ENCODE data around the gene OSBPL10.

The OSBPL10 gene

DNA sequence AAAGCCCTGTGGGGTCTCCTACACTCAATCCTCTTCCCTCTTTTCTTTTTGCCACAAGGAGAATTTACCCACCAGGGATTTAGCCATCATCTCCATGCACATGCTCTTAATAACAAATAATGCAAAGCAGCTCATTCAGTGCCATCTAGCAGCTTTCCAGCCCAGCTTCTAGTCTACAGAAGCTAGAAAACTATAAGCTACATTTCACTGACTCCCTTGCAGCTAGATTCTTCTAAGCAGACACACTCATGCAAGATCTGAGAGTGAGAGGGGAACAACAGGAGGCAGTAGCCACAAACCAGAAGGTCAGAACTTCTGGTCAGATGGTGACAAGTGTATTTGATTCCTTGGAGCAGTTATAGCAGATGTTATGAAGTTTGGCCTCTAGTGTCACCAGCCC lies 25.5 kb downstream of the OSBPL10 start:
- DNase-seq = no peak

DNA sequence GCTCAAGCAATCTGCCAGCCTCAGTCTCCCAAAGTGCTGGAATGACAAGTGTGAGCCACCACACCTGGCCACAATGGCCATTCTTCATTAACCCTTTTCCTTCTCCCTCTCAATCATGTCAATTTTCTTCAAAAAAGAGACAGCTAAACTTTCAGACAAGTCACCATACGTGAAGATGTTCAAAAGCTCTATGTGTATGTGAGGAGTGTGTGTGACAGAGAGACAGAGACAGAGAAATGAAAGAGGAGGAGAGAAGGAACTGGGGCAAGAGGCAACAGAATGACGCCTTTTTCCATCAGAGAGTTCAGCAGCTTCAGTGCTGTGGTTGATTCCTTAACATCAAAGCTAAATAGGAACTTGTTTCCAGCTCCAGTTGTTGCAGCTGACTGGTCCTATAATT lies 27.4 kb downstream of the OSBPL10 start:
- DNase-seq = no peak

DNA sequence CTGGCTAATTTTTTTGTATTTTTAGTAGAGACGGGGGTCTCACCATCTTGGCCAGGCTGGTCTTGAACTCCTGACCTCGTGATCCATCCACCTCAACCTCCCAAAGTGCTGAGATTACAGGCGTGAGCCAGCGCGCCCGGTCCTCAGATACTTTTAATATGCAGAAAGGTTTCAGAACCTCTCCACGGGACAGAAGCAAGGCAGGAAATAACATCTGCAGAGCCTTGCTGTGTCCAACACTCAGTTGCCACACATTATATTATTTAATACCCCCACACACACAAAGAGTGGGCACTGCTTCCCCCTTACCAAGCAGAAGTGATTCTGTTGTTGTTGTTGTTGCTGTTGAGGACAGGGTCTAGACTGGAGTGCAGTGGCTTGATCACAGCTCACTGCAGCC lies 28.0 kb downstream of the OSBPL10 start:
- no peak for DNase-seq

DNA sequence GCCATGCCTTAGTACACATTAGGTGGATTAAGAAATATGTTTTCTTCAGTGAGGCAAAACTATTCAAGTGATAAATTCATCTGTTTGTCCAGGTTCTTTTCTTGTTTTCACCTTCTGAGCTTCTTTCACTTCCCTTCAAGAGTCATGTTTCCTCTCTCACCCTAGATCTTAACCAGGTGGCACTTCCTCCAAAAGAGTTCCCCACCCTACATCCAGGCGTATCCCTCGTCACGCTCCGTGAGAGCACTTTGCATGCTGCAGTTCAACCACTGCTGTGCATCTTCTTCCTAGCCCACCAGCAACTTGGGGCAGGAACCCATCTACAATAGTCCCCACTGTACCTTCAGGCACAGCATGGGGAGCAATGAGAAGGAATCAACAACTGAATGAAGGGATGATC lies 28.9 kb downstream of the OSBPL10 start:
- no peak for DNase-seq

DNA sequence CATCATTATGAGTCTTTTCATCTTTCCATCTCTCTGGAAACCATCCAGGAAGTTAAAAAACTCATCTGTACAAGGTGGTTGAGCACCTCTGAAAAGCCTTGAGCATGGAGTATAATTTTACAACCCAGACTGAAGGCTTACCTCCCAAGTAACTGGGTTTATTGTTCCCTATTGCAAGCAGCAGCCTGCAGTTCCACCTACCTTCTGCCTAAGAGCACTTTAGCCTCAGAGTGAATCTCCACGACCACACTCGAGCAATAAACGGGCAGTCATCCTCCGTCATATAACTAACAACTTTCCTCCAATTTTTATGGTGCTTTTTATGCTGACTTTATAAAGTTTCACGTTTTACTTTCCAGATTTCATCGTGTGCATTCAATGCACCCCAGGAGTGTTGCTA lies 32.8 kb downstream of the OSBPL10 start:
- no peak for DNase-seq

DNA sequence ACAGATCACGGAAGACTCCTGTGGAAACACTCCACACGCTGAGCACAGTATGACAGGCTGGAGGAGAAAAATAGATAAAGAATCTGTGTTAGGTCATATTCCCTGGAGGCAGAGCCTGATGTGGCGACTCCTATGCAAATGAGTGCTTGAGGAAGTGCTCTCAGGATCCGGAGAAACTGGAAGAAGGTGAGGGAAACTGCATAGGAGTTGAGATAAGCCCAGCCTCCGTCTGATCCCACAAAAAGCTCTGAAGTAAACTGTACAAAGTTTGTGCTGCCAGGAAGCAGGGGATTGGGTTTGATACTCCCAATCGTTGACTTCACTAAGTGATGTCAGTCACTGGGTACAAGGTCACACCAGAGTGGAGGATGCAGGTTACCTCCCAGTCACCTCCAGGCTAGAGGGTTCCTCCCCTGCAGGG lies 33.4 kb downstream of the OSBPL10 start:
- DNase-seq = no peak

DNA sequence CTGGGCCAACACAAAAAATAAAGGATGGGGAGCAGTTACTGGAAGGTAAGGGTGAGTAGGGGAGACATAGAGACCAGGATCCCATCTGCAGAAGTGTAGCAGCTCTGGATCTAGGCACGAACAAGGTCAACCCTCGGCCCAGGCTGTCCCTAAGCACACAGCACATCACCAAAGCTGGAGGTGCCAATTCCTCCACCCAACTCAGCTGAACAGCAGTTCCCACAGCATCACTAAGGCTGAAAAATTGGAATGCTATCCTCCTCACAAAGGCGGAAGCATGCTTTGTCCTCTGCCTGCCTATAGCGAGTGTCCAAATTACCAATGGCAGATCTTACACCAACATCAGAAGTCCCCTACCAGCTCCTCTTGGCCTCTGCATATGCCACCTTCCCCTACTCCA lies 33.9 kb downstream of the OSBPL10 start:
- no peak for DNase-seq

DNA sequence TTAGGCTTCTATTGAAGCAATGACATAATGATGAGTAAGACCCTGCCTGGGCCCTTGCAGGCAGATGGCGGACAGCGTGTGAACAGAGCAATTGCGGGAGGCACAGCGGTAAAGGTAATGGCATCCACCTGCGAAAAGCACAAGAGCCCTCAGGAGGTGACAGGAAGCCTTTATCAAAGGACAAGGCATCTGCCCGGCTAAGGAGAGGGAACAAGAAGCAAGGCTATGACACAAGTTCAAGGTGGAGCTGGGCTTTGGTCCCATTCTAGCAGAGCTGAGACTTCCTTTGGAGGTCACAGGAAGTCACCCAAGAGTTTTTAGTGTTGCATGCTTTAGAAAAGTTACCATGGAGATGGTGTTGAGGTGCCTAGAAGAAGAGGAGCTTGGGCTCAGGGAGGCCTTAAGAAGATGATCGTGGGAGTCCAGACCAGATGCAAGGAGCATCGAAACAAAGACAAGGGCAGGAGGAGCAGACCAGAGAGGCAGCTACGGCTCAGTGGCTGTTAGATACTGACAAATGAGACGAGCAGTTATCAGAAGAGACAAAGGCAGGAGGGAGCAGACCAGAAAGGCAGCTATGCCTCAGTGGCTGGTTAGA lies 34.5 kb downstream of the OSBPL10 start:
- no peak for DNase-seq

DNA sequence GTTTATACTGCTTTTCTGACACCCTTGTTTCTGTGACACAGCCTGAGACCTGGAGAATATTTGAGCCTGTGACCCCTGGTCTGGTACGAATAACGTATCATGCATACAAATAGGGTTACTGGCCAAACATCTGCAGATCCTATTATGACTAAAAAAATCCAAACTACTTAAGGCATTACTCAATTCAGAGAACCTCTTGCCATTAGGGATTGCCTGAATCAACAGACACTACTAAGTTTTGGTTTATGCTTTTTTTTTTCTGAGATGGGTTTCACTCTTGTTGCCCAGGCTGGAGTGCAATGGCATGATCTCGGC lies 35.4 kb downstream of the OSBPL10 start:
- DNase-seq = no peak

DNA sequence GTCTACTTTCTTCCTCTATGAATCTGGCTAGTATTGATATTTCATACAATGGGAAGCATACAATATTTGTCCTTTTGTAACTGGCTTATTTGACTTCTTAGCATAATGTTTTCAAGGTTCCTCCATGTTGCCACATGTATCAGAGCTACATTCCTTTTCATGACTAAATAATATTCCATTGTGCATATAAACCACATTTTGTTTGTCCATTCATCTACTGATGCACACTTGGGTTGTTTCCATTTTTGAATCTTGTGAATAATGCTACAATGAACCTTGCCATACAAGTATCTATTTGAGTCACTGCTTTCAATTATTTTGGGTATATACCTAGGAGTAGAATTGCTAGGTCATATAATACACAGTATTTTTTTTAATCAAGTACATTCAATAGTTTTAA lies 38.0 kb downstream of the OSBPL10 start:
- DNase-seq = no peak

DNA sequence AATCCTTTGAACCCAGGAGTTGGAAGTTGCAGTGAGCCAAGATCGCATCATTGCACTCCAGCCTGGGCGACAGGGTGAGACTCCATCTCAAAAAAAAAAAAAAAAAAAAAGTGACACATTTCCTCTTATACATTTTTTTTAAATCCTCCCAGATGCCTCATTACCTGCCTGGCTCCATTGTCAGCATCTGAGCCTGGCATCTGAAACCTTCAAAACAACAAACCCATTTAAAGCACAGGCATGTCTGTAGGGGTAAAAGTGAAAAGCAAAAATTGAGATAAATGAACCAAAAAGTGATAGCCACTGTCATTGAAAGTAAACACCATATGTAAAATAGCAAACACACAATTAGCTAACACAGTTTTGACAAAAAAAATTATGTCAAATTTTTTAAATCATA lies 38.6 kb downstream of the OSBPL10 start:
- DNase-seq = no peak

DNA sequence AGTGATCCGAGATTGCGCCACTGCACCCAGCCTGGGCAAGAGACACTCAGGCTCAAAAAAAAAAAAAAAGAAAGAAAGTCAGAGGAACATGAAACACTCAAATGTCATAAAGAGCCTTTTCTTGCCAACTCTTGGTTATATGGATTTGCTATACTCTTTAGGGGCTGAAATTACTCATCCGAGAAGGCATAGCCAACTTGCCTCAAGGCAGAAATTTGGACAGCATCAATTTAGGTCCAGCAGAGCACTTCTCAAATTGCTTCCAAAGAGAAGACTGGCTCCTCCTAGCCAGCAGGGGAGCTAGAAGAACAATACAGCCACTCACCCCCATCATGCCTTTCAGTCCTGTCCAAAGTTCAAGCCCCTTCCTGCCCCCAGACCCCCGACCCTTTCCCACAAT lies 43.8 kb downstream of the OSBPL10 start:
- no peak for DNase-seq

DNA sequence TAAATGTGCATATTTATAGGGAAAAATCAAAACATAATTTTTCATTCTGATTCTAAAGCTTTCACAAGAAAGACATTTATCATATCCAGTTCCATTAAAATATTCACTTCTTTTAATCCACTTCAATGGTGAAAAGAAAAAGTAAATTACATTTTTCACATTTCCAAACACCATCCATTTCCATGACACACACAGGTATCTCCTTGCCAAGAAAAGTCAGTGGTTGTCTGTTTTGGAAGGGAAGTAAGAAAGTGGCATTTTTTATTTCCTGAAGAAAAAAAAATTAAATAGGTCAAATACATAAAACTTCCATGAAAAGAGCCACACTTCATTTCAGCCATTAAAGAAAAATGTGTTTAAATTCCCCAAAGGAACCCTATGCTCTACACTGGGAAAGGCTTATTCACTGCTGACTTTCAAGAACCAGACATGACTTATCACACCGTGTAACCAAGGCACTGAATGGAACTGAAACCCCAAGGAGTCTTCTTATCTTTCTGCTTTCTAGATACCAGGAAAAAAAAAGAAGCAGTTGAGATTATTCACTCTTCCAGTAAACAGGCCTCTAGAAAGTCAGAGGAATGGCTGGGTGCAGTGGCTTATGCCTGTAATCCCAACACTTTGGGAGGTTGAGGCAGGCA lies 44.5 kb downstream of the OSBPL10 start:
- no peak for DNase-seq

DNA sequence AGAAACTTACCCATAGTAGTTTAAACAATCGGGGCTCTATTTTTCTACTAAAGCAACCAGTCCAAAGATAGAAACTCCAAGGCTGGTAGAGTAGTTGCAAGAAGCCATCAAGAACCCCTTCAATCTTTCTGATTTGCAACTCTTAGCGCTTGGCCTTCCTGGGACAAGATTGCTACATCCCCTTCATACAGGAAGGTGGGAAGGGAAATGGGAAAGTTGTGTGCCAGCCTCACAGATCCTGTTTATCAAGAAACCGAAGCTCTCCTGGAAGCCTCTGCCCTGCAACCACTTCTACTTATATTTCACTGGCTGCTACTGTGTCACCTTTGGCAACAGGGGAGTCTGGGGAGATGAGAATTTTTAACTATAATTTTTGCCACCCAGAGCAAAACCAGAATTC lies 46.2 kb downstream of the OSBPL10 start:
- DNase-seq = no peak

DNA sequence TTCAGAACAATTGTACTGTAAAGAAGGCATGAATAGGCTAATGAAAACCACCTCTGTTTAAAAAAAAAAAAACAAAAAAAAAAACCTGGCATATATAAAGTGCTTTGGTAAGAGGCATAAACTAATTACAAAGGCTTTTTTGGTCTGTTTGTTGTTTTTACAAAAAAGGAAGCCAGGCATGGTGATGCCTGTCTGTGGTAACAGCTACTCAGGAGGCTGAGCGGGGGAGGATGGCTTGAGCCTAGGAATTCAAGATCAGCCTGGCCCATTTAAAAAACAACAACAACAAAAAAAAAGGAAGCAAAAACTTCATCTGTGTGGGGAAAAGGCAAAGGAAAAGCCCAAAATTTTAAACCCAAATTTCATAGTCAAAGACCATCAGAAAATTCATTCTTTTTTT lies 47.0 kb downstream of the OSBPL10 start:
- DNase-seq = no peak

DNA sequence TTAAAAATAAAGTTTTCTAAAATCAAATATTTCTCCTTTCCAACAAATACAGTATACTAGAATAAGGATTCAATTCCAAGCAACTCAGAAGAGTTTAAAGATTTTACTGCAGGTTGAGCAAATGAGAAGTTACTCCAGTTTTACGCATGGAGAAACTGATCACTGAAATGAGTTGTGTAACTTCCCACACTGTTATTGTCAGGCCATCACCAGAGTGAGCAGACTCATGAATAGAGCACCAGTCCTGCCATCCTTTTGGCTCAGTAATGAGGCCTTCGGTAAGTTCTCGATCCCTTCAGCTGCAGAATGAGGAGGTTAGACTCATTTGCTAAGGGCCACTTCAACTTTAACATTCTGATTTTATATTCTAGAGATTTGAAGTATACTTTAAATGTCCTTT lies 48.1 kb downstream of the OSBPL10 start:
- DNase-seq = no peak

DNA sequence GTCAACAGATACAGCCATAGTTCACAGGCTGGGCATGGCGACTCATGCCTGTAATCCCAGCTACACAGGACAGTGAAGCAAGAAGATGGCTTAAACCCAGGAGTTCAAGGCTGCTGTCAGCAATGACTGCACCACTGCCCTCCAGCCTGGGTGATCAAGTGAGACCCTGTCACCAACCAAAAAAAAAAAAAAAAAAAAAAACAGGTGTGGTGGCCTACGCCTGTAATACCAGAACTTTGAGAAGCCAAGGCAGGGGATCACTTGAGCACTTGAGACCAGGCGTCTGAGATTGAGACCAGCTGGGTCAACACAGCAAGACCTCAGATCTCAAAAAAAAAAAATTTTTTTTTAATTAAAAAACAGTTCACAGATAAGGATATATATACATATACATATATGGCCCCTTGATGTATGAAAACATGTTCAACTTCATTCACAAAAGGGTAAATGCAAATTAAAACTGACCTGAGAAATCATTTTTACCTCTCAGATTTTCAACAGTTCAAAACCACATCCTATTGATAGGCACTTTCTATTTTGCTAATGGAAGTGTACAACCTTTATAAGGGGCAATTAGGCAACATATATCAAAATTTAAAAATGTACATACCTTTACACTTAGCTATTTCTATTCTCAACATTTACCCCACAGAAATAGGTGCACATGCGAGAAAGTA lies 51.1 kb downstream of the OSBPL10 start:
- no peak for DNase-seq

DNA sequence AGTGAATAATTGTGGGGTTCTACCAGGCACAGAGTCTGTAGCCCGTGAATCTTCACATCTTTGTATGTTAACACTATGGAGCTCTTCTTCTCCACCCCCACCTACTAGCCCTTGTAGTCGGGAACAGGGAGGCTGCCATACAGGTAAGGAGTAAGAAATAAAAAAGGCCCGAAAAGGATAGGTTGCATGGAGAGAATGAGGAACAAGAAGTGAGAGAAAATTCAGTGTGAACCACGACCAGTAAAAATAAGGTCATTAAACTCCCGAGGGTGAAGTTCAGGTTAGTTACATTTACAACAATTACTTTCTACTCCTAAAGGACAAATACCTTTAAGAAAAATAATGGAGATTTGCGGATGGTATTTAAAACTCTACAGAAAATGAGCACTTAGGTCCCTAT lies 53.3 kb downstream of the OSBPL10 start:
- no peak for DNase-seq

DNA sequence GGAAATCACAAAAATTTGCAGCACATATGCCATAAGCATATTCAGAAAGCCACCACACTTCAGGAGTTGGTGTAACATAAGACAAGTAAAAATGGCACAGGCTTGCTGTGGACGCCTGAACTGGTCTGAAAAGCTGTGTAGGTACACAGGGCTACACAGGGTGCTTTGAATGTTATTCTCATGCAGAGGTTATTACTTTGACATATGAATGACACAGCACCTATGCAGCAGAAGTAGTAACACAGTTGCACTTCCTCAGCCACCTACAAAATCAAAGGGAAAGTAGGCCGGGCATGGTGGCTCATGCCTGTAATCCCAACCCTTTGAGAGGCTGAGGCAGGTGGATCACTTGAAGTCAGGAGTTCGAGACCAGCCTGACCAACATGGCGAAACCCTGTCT lies 54.5 kb downstream of the OSBPL10 start:
- peak; percentile 15 for DNase-seq

DNA sequence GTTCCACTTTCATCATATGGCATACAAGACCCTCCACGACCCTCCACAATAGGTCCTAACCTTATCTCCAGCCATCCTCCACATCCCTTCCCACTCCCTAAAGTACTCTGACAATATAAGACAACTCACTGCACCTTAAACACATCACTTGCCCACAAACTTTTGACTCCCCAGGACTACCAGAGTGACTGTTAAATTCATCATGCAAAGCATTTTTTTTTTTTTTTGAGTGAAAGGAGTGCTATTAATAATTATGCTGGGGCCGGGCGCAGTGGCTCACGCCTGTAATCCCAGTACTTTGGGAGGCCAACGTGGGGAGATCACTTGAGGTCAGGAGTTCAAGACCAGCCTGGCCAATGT lies 55.8 kb downstream of the OSBPL10 start:
- peak; percentile 8 for DNase-seq

DNA sequence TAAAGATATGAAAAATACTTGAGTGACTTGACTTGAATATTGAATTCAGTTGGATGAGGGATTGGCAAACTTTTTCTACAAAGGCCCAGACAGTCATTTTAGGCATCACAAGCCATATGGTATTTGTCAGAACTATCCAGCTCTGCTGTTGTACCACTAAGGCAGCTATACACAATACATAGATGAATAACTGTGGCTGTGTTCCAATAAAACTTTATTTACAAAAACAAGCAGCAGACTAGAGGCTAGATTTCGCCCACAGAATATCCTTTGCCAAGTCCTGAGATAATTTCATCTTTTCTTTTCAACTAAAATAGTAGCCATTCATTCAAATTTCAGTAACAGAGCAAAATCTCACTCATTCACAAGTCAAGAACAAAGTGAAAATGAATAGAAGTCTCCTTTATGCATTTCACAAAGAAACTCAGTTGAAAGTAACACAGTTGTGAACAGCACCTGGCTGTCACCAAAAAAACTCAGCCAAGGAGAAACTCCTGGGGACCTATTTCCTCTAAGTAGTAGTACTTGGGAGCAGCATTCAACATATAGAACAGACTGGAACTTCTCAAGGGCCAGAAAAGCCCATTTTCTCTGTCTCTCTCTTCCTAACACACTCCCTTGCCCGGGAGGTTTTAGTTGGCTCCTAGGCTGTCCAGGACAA lies 56.3 kb downstream of the OSBPL10 start:
- no peak for DNase-seq

DNA sequence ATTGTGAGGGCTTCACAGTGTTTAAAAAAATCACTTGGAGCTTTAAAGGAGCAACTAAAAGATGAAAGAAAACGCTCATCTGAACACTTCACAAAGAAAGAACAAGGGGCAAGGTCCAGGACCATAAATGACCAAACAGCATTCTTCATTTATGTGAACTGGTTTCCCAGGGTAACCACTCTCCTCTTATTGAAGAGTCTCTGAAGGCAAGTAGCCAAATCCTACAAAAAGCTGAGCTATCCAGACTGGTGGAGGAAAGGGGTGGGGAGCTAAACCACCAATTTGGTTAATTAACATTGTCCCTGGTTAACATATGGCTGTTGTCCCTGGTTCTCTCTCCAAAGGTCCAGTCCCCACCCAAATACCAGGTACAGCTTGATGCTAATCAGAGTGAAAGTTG lies 58.1 kb downstream of the OSBPL10 start:
- DNase-seq = no peak

DNA sequence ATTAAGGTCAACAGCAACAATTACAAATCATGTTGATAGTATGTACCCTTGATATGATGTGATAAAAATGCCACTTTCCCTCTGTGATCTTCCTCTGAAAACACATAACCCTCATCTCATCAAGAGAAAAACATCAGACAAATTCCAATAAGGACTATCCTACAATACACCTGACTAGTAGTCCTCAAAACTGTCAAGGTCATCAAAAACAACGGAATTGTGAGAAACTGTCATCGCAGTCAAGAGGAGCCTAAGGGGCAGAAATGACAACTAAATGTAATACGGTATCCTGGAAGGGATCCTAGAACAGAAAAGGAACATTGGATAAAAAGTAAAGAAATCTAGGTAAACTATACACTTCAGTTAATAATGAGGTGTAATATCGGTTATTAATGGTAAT lies 59.2 kb downstream of the OSBPL10 start:
- no peak for DNase-seq

DNA sequence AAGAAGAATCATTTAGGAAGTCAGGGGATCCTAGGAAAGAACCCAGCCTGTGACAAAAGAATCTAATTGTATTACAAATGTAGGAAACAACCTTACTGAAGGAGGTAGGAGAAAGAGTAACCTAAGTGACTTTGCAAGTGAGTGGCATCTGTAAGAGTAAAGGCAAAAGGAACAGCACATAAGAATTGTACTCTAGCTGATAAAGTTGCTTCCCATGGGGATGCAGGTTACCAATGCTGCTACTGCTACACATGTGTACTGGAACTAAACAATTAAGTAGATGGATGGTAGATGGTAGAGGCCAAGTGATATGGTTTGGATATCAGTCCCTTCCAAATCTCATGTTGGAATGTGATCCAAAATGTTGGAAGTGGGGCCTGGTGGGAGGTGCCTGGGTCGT lies 60.8 kb downstream of the OSBPL10 start:
- DNase-seq = no peak

DNA sequence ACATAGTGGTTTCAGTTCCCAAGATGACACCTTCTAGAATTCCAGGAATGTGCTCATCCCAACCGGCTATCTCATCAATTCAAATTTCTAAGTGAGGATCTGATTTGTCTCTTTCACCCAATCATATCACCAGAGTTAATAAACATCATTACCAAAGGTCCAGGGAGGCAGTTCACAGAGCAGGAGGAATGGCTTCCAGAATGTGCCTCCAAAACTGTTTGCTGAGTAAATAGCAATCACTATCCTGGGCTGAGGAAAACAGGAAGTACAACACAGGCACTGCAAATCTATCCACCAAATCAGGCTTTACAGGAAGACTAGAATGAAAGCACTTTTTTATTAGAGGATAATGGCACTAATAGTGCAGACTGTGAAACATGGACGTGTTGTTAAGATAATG lies 61.5 kb downstream of the OSBPL10 start:
- DNase-seq = no peak
